Ovary (tissue), 9 donors: Measurements from ENCODE around the gene SNRPB. TPM values are rescaled to one million over a fixed set of nuclear protein-coding genes. Genes with fewer than 3 reads are reported as not detected.

Experiments
- DNase-seq, 5 donors: peaks; one replicate each; pipeline ENCODE4 v3.0.0-alpha.2; 2019 to 2020
- H3K27ac ChIP-seq, 2 donors: fragments of 200-600 bp; one replicate each; pipeline versions ENCODE4 v1.5.1 to v1.8.0; 2019 to 2022
- H3K27me3 ChIP-seq: fragments of 200-600 bp; one replicate; pipeline ENCODE4 v1.8.0; 2022
- H3K36me3 ChIP-seq: fragments of 200-600 bp; sonication (generic); one replicate; pipeline ENCODE4 v1.5.1; 2019
- H3K4me1 ChIP-seq: one replicate; pipeline ENCODE4 v1.8.1; 2013; ENCODE audit warnings: mild to moderate bottlenecking, moderate library complexity; ENCODE audit not compliant: insufficient read depth
- H3K4me3 ChIP-seq: fragments of 200-600 bp; sonication (generic); one replicate; pipeline ENCODE4 v1.5.1; 2017
- H3K9me3 ChIP-seq, 2 donors: fragments of 200-600 bp in 1 of 2; sonication (generic) in 1 of 2; one replicate each; pipeline versions ENCODE4 v1.5.1 to v1.8.1; 2013 to 2019; ENCODE audit warnings: mild to moderate bottlenecking in 1 of 2, moderate library complexity in 1 of 2
- EP300 ChIP-seq: sonication (generic); formaldehyde crosslinking; IDR thresholded peaks from one replicate; pipeline ENCODE4 v1.6.1; 2017; ENCODE audit warnings: antibody characterized with exemption
- POLR2A ChIP-seq: fragments of 450-650 bp; IDR thresholded peaks from one replicate; pipeline ENCODE4 v1.6.1; 2017; ENCODE audit warnings: antibody characterized with exemption, mild to moderate bottlenecking, moderate library complexity
- WGBS, 3 donors: extraction: QIAGEN DNeasy Blood & Tissue Kit in 1 of 3; methylation state at CpG; one replicate each; pipeline versions ENCODE4 v1.1.5 to v1.1.7; 2013 to 2017; 5-methylcytosine and 5-hydroxymethylcytosine counted together
- intact Hi-C, 4 donors: fragments of 100-400 bp; cut with DNase I; formaldehyde crosslinking; loops; one replicate each; pipeline versions ENCODE4 v1.11.0 to v1.15.1; 2022 to 2023
- polyA plus RNA-seq, 2 donors: library from polyadenylated mRNA; stranded (reverse); fragments of 200-250 nt in 1 of 2; fragments of 350-450 nt in 1 of 2; fragmentation: Illumina TruSeq in 1 of 2; extraction: RNeasy Lipid Tissue Mini Kit (QIAGEN cat#74804) in 1 of 2; gene quantifications; one replicate each; pipeline ENCODE4 v1.2.3, GENCODE V29; 2013 to 2014
- total RNA-seq, 7 donors: library from RNA; depleted of rRNA in 2 of 7; stranded (reverse); fragments of >200 nt in 2 of 7; fragmentation: NEBNext Ultra II Directional in 3 of 7; extraction: Animal tissue kit (Norgen Biotek cat#: 25700) in 3 of 7; gene quantifications; one replicate each; pipeline versions ENCODE4 v1.1.0 to v1.2.4, GENCODE V29; 2016 to 2023
- TF ChIP-seq, protein P1 (sequence below), 3 donors: fragments of 450-650 bp in 2 of 3; fragments of 200-600 bp in 1 of 3; IDR thresholded peaks; one replicate each; pipeline versions ENCODE4 v1.5.1 to v1.8.0; 2016 to 2022; ENCODE audit warnings: antibody characterized with exemption in 3 of 3, mild to moderate bottlenecking in 1 of 3
- donor health status: DM: no; HTN: no; CAD: no; lungs with moderate emphysema.
- donor health status: DM: no; HTN: no; CAD: no.
- donor health status: Bipolar disorder and iron deficiency.
- donor health status: DM: yes; HTN: yes; CAD: no.
- donor health status: DM: no; HTN: no; CAD: no.
- donor health status: DM: yes; HTN: yes; CAD: no.

Gene SNRPB
- total and polyA plus RNA-seq, 9 donors: 41.6 to 170 (median 117) TPM

DNA sequence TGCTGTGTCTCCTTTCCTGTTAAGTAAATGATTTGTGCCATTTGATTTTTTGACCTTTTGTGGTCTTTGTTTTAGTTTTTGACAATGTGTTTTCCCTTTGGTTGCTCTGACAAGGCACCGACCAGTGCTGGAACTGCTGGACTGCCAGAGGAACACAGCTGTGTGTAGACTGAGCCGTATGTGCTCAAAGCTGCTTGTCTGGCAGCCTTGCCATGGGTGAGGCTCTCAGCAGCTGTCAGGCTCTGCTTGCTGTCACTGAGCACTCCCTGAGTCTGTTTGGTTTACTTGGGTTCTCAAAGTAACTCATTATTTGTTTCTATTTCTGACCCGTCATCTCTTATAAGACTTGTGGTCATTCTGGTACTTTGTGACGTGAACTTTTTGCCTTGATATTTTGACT is 15.1 kb upstream of the SNRPB start:
- intact Hi-C loops: no loop called here
- no peak overlapping the region for H3K27ac ChIP-seq
- TF ChIP-seq, protein P1, sequence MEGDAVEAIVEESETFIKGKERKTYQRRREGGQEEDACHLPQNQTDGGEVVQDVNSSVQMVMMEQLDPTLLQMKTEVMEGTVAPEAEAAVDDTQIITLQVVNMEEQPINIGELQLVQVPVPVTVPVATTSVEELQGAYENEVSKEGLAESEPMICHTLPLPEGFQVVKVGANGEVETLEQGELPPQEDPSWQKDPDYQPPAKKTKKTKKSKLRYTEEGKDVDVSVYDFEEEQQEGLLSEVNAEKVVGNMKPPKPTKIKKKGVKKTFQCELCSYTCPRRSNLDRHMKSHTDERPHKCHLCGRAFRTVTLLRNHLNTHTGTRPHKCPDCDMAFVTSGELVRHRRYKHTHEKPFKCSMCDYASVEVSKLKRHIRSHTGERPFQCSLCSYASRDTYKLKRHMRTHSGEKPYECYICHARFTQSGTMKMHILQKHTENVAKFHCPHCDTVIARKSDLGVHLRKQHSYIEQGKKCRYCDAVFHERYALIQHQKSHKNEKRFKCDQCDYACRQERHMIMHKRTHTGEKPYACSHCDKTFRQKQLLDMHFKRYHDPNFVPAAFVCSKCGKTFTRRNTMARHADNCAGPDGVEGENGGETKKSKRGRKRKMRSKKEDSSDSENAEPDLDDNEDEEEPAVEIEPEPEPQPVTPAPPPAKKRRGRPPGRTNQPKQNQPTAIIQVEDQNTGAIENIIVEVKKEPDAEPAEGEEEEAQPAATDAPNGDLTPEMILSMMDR (IDR thresholded peaks at IDR 0.05): no peak
- no peaks in the 10 kb centered on the region for H3K4me1 ChIP-seq
- no peaks in the 10 kb centered on the region for H3K36me3 ChIP-seq
- no peaks in the 10 kb centered on the region for H3K9me3 ChIP-seq
- H3K27me3 ChIP-seq: no peaks in the 10 kb centered on the region
- DNase-seq: no peak
- 49 to 67% (median 54%) methylated on average over 4 of the region's 4 CpGs for WGBS, 3 donors
- no peak overlapping the region for H3K4me3 ChIP-seq

DNA sequence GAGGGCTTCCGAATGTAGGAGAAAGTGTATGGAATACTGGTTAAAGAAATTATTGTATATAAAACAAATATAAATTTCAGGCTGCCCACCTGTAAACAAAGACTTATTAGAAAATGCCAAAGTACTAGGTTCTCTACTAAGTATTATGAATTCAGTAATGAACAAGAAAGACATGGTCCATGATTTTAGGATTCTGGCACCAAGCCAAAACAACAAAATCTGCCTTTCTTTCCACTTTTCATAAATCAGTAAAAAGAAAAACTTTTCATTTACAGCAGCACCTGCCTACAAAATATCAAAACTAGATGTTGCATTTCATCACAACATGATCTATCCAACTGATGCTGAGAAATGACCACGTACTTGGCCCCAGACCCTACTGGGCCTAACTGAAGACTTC is 14.5 kb upstream of the SNRPB start:
- TF ChIP-seq EP300 (no peak), POLR2A (no peak)
- TF ChIP-seq, protein P1 (IDR thresholded peaks at IDR 0.05): no peak
- intact Hi-C loops: no loop called here
- 91 to 94% (median 91%) methylated on average over 2 of the region's 2 CpGs for WGBS, 3 donors
- no peaks in the 10 kb centered on the region for H3K36me3 ChIP-seq
- no peaks in the 10 kb centered on the region for H3K27me3 ChIP-seq
- H3K9me3 ChIP-seq: no peaks in the 10 kb centered on the region
- no peak overlapping the region for H3K27ac ChIP-seq
- H3K4me3 ChIP-seq: no peak overlapping the region
- no peaks in the 10 kb centered on the region for H3K4me1 ChIP-seq
- no peak for DNase-seq

DNA sequence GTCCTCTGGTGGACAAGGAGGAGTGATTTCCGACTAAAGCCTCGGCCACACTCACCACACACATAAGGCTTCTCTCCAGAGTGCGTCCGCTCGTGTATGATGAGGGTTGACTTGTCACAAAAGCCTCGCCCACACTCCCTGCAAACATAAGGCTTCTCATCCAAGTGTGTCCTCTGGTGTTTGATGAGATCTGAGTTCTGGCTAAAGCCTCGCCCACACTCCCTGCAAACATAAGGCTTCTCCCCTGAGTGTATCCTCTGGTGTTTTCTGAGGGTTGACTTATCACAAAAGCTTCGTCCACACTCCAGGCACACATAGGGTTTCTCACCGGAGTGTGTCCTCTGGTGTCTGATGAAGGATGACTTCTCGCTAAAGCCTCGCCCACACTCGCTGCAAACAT is 12.9 kb upstream of the SNRPB start:
- Histone ChIP-seq H3K4me3 (no peak overlapping the region), H3K9me3 (no peaks in the 10 kb centered on the region), H3K36me3 (no peaks in the 10 kb centered on the region), H3K4me1 (no peaks in the 10 kb centered on the region), H3K27me3 (no peaks in the 10 kb centered on the region), H3K27ac (no peak overlapping the region)
- no peak for DNase-seq
- WGBS, 3 donors: 93 to 97% (median 96%) methylated on average over 12 of the region's 12 CpGs
- intact Hi-C loops: no loop called here
- TF ChIP-seq, protein P1 (IDR thresholded peaks at IDR 0.05): no peak
- no peak for TF ChIP-seq EP300
- no peak for TF ChIP-seq POLR2A

DNA sequence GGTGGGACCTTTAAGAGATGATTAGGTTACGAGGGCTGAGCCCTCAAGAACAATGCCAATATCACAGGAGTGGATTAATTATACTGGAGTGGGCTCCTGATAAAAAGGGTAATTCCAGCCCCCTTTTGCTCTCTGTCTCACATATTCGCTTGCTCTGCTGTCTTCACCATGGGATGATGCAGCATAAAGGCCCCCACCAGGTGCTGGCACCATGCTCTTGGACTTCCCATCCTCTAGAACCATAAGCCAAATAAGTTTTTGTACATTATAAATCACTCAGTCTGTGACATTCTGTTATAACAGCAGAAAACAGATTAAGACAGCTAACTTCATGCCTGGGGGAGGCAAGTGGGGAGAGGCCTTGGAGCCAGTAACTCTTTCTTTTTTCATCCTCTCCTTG is 9.8 kb upstream of the SNRPB start:
- Histone ChIP-seq H3K27ac (no peak overlapping the region), H3K36me3 (no peaks in the 10 kb centered on the region), H3K4me1 (no peaks in the 10 kb centered on the region), H3K9me3 (no peaks in the 10 kb centered on the region), H3K27me3 (no peaks in the 10 kb centered on the region), H3K4me3 (no peak overlapping the region)
- intact Hi-C loops: no loop called here
- no peak for TF ChIP-seq POLR2A
- TF ChIP-seq, protein P1 (IDR thresholded peaks at IDR 0.05): no peak
- TF ChIP-seq EP300: no peak
- 90 to 98% (median 96%) methylated on average over 2 of the region's 2 CpGs for WGBS, 3 donors
- DNase-seq: no peak
